Measurements from ENCODE around the gene G6PC1.
"Not testable (repeated sequence)": the region's sequence is repeated elsewhere in the genome, so short reads cannot be mapped to it uniquely, and the experiment has no call there.

Gene G6PC1

DNA sequence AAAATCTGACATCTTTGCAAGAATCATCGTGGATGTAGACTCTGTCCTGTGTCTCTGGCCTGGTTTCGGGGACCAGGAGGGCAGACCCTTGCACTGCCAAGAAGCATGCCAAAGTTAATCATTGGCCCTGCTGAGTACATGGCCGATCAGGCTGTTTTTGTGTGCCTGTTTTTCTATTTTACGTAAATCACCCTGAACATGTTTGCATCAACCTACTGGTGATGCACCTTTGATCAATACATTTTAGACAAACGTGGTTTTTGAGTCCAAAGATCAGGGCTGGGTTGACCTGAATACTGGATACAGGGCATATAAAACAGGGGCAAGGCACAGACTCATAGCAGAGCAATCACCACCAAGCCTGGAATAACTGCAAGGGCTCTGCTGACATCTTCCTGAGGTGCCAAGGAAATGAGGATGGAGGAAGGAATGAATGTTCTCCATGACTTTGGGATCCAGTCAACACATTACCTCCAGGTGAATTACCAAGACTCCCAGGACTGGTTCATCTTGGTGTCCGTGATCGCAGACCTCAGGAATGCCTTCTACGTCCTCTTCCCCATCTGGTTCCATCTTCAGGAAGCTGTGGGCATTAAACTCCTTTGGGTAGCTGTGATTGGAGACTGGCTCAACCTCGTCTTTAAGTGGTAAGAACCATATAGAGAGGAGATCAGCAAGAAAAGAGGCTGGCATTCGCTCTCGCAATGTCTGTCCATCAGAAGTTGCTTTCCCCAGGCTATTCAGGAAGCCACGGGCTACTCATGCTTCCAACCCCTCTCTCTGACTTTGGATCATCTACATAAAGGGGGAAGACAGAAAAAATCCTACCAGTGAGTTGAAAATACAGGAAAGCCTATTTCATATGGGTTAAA is at the start of gene G6PC1:
Gene G6PC1 (plus strand): TSS at position 340 of the 872 bp plus-strand sequence. CDS start 78 bp downstream, at position 418.
- DNase-seq (ENCODE audit: low spot score), result no peak

DNA sequence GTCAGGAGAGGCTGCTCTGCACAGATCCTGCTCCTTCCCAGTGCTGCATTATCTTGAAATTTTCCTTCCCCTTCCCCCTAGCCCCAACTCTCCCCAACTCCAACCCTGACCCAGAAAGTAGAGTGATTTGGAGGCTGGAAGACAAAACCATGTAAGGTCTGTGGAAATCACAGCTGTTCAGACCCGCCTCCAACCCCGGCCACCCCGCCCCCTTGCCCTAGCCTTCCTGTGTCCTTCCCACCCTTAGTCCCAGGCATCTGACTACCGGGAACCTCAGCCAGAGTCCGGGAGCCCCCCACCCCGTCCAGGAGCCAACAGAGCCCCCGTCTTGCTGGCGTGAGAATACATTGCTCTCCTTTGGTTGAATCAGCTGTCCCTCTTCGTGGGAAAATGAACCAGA is 49.6 kb upstream of the G6PC1 start, which contains the start of gene AOC3:
Gene AOC3 (plus strand): TSS at position 246 of the 400 bp plus-strand sequence. CDS start 145 bp downstream, at position 391.
- DNase-seq (ENCODE audit: low spot score), result no peak

DNA sequence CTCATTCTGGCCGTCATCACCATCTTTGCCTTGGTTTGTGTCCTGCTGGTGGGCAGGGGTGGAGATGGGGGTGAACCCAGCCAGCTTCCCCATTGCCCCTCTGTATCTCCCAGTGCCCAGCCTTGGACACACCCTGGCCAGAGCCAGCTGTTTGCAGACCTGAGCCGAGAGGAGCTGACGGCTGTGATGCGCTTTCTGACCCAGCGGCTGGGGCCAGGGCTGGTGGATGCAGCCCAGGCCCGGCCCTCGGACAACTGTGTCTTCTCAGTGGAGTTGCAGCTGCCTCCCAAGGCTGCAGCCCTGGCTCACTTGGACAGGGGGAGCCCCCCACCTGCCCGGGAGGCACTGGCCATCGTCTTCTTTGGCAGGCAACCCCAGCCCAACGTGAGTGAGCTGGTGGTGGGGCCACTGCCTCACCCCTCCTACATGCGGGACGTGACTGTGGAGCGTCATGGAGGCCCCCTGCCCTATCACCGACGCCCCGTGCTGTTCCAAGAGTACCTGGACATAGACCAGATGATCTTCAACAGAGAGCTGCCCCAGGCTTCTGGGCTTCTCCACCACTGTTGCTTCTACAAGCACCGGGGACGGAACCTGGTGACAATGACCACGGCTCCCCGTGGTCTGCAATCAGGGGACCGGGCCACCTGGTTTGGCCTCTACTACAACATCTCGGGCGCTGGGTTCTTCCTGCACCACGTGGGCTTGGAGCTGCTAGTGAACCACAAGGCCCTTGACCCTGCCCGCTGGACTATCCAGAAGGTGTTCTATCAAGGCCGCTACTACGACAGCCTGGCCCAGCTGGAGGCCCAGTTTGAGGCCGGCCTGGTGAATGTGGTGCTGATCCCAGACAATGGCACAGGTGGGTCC is 49.0 kb upstream of the G6PC1 start:
- DNase-seq (ENCODE audit: low spot score), result not testable (repeated sequence)

DNA sequence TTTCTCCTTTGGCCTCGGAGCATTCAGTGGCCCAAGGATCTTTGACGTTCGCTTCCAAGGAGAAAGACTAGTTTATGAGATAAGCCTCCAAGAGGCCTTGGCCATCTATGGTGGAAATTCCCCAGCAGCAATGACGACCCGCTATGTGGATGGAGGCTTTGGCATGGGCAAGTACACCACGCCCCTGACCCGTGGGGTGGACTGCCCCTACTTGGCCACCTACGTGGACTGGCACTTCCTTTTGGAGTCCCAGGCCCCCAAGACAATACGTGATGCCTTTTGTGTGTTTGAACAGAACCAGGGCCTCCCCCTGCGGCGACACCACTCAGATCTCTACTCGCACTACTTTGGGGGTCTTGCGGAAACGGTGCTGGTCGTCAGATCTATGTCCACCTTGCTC is 48.2 kb upstream of the G6PC1 start:
- DNase-seq (ENCODE audit: low spot score), result no peak

DNA sequence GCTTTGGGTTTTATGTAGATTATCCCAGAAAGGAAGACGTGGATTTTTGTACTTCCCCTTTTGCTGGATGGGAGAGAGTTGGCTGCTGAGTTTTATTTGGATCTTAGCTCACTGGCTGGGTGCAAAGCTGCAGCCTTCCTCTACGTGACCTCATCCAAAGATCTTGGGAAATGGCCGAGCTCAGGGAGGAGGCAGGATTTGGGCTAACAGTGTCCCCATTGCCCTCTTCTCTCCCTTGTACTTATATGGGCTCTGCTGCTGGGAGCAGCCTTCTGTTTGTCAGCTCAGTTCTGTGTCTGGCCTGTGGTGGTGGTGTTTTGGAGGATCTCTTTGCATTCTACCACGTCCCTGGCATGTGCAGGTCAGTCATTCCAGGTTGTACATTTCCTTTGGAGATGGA is 47.6 kb upstream of the G6PC1 start:
- DNase-seq (ENCODE audit: low spot score), result no peak

- DNase-seq (ENCODE audit: low spot score), result no peak
These were observed 47.0 kb upstream of the G6PC1 start for GRCh38 chr17:42853597-42853967.

DNA sequence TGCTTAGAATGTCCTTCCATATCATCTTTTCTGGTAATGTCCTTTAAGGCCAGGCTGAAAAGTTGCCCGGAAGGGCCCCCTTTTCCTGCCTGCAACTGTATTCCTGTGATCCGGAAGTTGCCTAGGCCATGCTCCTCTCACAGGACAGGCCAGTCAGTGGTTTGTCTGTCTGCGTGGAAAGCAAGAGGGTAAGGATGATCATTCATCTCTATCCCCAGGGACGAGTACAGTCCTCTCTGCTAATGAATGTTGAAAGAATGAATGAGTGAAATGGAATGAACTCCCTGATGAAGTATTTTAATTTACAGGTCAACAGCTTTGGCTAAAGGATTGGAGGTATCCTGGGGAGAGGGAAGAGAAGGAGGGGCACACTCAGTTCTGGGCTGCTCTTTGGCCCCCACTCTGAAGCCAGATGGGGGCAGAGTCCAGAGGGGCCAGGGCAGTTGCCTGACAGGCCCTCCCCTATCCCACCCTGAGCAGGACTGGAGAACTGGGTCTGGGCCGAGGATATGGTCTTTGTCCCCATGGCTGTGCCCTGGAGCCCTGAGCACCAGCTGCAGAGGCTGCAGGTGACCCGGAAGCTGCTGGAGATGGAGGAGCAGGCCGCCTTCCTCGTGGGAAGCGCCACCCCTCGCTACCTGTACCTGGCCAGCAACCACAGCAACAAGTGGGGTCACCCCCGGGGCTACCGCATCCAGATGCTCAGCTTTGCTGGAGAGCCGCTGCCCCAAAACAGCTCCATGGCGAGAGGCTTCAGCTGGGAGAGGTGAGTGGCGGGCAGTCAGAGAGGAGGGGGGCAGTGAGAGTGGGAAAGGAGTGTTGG is 46.4 kb upstream of the G6PC1 start:
- DNase-seq (ENCODE audit: low spot score), result no peak

- DNase-seq (ENCODE audit: low spot score), result no peak
These were observed 45.5 kb upstream of the G6PC1 start for GRCh38 chr17:42855048-42855596.

DNA sequence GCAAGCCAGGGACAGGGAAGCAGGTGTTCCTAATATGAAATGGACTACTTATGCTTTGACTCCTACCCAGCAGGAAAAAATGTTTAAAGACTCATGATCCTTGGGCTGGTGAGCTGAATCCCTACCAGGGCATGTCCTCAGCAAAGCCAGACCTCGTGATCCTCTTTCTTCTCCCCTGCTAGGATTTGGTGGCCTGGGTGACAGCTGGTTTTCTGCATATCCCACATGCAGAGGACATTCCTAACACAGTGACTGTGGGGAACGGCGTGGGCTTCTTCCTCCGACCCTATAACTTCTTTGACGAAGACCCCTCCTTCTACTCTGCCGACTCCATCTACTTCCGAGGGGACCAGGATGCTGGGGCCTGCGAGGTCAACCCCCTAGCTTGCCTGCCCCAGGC is 44.5 kb upstream of the G6PC1 start:
- DNase-seq (ENCODE audit: low spot score), result not testable (repeated sequence)

DNA sequence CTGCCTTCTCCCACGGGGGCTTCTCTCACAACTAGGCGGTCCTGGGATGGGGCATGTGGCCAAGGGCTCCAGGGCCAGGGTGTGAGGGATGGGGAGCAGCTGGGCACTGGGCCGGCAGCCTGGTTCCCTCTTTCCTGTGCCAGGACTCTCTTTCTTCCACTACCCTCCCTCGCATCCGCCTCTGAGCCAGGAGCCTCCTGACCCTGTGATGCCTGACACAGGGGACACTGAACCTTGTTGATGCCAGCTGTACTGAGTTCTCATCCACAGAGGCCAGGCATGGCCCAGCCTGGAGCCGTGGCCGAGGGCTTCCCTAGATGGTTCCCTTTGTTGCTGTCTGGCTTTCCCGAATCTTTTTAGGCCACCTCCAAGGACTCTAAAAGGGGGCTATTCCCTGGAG is 44.1 kb upstream of the G6PC1 start:
- DNase-seq (ENCODE audit: low spot score), result not testable (repeated sequence)

DNA sequence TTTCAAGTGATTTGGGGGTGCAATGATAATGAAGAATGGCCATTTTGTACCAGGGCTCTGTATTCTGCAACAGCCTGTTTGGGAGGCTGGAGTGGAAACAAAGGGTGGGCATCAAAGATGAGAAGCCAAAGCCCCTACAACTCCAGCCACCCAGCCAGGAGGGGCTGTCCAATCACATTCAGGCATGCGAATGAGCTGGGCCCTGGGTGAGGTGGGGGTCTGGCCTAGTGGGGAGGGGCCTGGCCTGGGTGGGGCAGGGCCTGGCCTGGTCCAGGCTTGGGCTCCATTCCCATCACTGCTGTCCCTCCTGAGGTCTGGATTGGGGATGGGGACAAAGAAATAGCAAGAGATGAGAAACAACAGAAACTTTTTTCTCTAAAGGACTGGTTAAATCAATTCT is 43.2 kb upstream of the G6PC1 start:
- DNase-seq (ENCODE audit: low spot score), result no peak

DNA sequence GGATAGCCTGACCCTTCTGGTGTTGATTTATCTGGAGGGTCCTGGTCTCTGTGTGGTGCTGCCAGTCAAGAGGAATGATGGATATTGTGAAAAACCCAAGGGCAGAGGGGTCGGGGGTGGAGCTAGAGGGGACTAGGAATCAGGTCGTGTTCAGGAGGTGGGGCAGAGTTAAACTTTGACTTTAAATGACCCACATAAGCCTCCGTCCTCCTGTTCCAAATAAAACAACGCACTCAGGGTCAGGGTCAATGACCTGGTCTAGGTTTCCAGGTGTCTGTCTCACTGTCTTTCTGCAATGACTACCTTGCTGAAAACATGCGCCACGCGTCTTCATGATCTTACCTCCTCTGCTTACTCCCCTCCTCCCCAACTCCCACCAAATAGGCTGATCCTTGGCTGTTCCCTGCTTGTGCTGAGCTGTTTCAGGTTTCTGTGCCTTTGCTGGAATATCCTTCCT is 34.9 kb upstream of the G6PC1 start:
- DNase-seq (ENCODE audit: low spot score), result no peak

GRCh38 chr17:42866216-42866615 is 34.4 kb upstream of the G6PC1 start:
- no peak for DNase-seq (ENCODE audit: low spot score)

DNA sequence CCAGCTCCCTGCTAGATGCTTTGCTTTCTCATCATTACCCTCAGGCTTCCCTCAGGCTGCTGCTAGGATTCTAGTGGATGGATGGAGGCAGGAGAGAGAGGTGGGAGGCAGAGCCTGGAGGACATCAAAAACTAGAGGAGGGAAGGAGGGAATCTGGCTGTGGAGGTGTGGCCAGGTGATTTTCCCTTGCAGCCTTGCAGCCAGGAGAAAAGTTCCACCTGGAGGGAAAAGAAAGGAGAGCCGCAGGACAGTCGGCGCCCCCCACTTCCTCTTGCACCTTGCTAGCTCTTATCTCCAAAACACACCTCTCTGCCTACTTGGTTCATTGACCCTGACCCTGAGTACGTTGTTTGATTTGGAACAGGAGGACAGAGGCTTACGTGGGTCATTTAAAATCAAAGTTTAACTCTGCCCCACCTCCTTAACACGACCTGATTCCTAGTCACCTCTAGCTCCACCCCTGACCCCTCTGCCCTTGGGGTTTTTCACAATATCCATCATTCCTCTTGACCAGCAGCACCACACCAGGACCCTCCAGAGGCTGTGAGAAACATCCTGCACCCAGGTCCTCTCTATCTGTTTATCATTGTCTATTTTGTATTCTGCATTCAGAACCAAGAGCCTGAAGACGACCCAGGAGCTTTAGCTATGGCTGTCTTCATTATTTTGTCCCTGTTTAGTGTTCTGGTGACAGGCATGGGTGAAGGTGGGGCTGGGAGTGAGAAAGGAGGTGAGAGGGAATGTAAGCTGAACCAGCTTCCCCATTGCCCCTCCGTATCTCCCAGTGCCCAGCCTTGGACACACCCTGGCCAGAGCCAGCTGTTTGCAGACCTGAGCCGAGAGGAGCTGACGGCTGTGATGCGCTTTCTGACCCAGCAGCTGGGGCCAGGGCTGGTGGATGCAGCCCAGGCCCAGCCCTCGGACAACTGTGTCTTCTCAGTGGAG is 33.7 kb upstream of the G6PC1 start:
- DNase-seq (ENCODE audit: low spot score), result no peak

GRCh38 chr17:42867694-42868261 is 32.8 kb upstream of the G6PC1 start:
- not testable (repeated sequence) for DNase-seq (ENCODE audit: low spot score)

GRCh38 chr17:42868338-42868737 is 32.3 kb upstream of the G6PC1 start:
- DNase-seq (ENCODE audit: low spot score), result no peak

- no peak for DNase-seq (ENCODE audit: low spot score)
These were observed 29.0 kb upstream of the G6PC1 start for GRCh38 chr17:42871647-42872046.

GRCh38 chr17:42872251-42872965 is 28.2 kb upstream of the G6PC1 start:
- no peak for DNase-seq (ENCODE audit: low spot score)

GRCh38 chr17:42873315-42873714 is 27.3 kb upstream of the G6PC1 start:
- DNase-seq (ENCODE audit: low spot score), result no peak
